ENCODE results near the gene GPC3. TPM values are rescaled to one million over a fixed set of nuclear protein-coding genes. Genes with fewer than 3 reads are reported as not detected.

The GPC3 gene
- polyA plus RNA-seq, 3 donors: not detected

DNA sequence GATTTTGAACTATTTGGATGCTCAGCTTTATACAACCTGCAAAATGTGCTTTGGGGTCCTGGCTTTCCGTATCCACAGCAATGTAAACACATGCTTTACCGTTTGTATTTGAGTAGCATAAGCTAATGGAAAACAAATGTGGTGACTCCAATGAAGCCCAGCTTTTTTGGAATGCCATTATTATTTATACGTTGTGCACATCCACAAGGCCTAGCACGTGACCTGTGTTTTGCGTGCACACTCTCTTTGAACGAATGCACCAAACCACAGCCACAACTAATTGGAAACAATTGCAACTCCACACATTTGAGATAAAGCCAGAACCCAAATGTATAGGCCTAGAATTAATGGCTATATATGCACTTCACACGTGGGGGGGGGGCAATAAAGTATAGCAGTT lies 380.6 kb downstream of the GPC3 start:
- Mint-ChIP-seq H3K27ac (no peak overlapping the region), H3K36me3 (no peaks in the 10 kb centered on the region), H3K4me1 (peaks cover 23% of the 10 kb centered on the region), H3K27me3 (ENCODE audit: low read depth in 3 of 3) (no peaks in the 10 kb centered on the region), H3K9me3 (peaks cover 0 to 2% (median 0%) of the 10 kb centered on the region in 7 donors), H3K4me3 (no peak overlapping the region)
- peaks cover 22 to 25% of the 10 kb centered on the region in 2 donors for H3K4me1 ChIP-seq (ENCODE audit: control insufficient read depth in 1 of 2, insufficient read depth in 2 of 2, low read length in 2 of 2)
- TF ChIP-seq, protein P1, sequence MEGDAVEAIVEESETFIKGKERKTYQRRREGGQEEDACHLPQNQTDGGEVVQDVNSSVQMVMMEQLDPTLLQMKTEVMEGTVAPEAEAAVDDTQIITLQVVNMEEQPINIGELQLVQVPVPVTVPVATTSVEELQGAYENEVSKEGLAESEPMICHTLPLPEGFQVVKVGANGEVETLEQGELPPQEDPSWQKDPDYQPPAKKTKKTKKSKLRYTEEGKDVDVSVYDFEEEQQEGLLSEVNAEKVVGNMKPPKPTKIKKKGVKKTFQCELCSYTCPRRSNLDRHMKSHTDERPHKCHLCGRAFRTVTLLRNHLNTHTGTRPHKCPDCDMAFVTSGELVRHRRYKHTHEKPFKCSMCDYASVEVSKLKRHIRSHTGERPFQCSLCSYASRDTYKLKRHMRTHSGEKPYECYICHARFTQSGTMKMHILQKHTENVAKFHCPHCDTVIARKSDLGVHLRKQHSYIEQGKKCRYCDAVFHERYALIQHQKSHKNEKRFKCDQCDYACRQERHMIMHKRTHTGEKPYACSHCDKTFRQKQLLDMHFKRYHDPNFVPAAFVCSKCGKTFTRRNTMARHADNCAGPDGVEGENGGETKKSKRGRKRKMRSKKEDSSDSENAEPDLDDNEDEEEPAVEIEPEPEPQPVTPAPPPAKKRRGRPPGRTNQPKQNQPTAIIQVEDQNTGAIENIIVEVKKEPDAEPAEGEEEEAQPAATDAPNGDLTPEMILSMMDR (IDR thresholded peaks at IDR 0.05): no peak
- WGBS (ENCODE audit: insufficient coverage): no CpG with 5 or more reads among the region's 7 CpGs
- intact Hi-C loops (cut with micrococcal nuclease): loop anchor here in 1 of 2 donors (10.0 kb wide), 1 partner anchor 50 kb away; no protein-coding TSS in a partner anchor
- H3K27ac ChIP-seq (ENCODE audit: low read depth in 1 of 2, low read length in 2 of 2): no peak overlapping the region
- H4K20me1 ChIP-seq (ENCODE audit: insufficient read depth, low read length): no peaks in the 10 kb centered on the region
- no peaks in the 10 kb centered on the region for H3K36me3 ChIP-seq (replicated peaks in 1 of 2; ENCODE audit: control insufficient read depth in 1 of 2, insufficient read depth in 2 of 2, low read length in 2 of 2)
- no peak overlapping the region for H3K4me3 ChIP-seq (replicated peaks in 1 of 3; ENCODE audit: low read depth in 2 of 3, low read length in 3 of 3)
- no peak overlapping the region for H3K9ac ChIP-seq (ENCODE audit: insufficient read depth, low read length, poor library complexity, severe bottlenecking)
- DNase-seq: no peak
- H3K9me3 ChIP-seq (replicated peaks in 1 of 2; ENCODE audit: control insufficient read depth in 1 of 2, insufficient read depth in 1 of 2, low read length in 2 of 2): no peaks in the 10 kb centered on the region
- H3K27me3 ChIP-seq (ENCODE audit: control insufficient read depth in 2 of 2, insufficient read depth in 2 of 2, low read length in 2 of 2): no peaks in the 10 kb centered on the region
- H3K4me2 ChIP-seq (replicated peaks; ENCODE audit: extremely low read depth, low read length, poor library complexity, severe bottlenecking): no peak overlapping the region
- H3K79me2 ChIP-seq (ENCODE audit: insufficient read depth, low read length): no peaks in the 10 kb centered on the region
- H2AFZ ChIP-seq (ENCODE audit: insufficient read depth, low read depth, low read length, poor library complexity, severe bottlenecking): no peak overlapping the region

- TF ChIP-seq, protein P1 (IDR thresholded peaks at IDR 0.05): no peak
- no peaks in the 10 kb centered on the region for H4K20me1 ChIP-seq (ENCODE audit: insufficient read depth, low read length)
- H2AFZ ChIP-seq (ENCODE audit: insufficient read depth, low read depth, low read length, poor library complexity, severe bottlenecking): no peak overlapping the region
- no peak overlapping the region for H3K4me2 ChIP-seq (replicated peaks; ENCODE audit: extremely low read depth, low read length, poor library complexity, severe bottlenecking)
- H3K27me3 ChIP-seq (ENCODE audit: control insufficient read depth in 2 of 2, insufficient read depth in 2 of 2, low read length in 2 of 2): no peaks in the 10 kb centered on the region
- DNase-seq: no peak
- H3K4me1 Mint-ChIP-seq: peaks cover 19% of the 10 kb centered on the region
- H3K4me3 Mint-ChIP-seq: no peak overlapping the region
- no peaks in the 10 kb centered on the region for H3K27me3 Mint-ChIP-seq (ENCODE audit: low read depth in 3 of 3)
- peaks cover 17 to 19% of the 10 kb centered on the region in 2 donors for H3K4me1 ChIP-seq (ENCODE audit: control insufficient read depth in 1 of 2, insufficient read depth in 2 of 2, low read length in 2 of 2)
- WGBS (ENCODE audit: insufficient coverage): 100% methylated on average over 1 of the region's 4 CpGs
- no peaks in the 10 kb centered on the region for H3K9me3 ChIP-seq (replicated peaks in 1 of 2; ENCODE audit: control insufficient read depth in 1 of 2, insufficient read depth in 1 of 2, low read length in 2 of 2)
- no peak overlapping the region for H3K9ac ChIP-seq (ENCODE audit: insufficient read depth, low read length, poor library complexity, severe bottlenecking)
- no peak overlapping the region for H3K27ac ChIP-seq (ENCODE audit: low read depth in 1 of 2, low read length in 2 of 2)
- no peaks in the 10 kb centered on the region for H3K36me3 Mint-ChIP-seq
- no peaks in the 10 kb centered on the region for H3K36me3 ChIP-seq (replicated peaks in 1 of 2; ENCODE audit: control insufficient read depth in 1 of 2, insufficient read depth in 2 of 2, low read length in 2 of 2)
- no peak overlapping the region for H3K4me3 ChIP-seq (replicated peaks in 1 of 3; ENCODE audit: low read depth in 2 of 3, low read length in 3 of 3)
- intact Hi-C loops (cut with micrococcal nuclease): loop anchor here in 1 of 2 donors (10.0 kb wide), 1 partner anchor 48 kb away; no protein-coding TSS in a partner anchor
- H3K9me3 Mint-ChIP-seq: peaks cover 0 to 2% (median 0%) of the 10 kb centered on the region in 7 donors
- H3K79me2 ChIP-seq (ENCODE audit: insufficient read depth, low read length): no peaks in the 10 kb centered on the region
- no peak overlapping the region for H3K27ac Mint-ChIP-seq
Measured at GRCh38 chrX:133602881-133603280, 382.5 kb downstream of the GPC3 start.
